Measurements from ENCODE around the gene SNRNP48.

The SNRNP48 gene

GRCh38 chr6:7617801-7618764, 28.1 kb downstream of the SNRNP48 start:
- Histone ChIP-seq H3K9ac (no peak overlapping the region), H3K79me2 (ENCODE audit: insufficient read depth, low read depth) (no peaks in the 10 kb centered on the region), H3K4me1 (ENCODE audit: low read depth, poor library complexity, severe bottlenecking) (no peaks in the 10 kb centered on the region), H4K20me1 (ENCODE audit: insufficient read depth) (no peaks in the 10 kb centered on the region), H3K4me2 (no peak overlapping the region), H3K36me3 (ENCODE audit: insufficient read depth) (no peaks in the 10 kb centered on the region), H2AFZ (ENCODE audit: low read depth) (no peak overlapping the region), H3K4me3 (IDR thresholded peaks at IDR 0.05; ENCODE audit: insufficient read depth, low read depth, low read length) (no peak overlapping the region), H3K27me3 (ENCODE audit: insufficient read depth, low read depth) (no peaks in the 10 kb centered on the region), H3K27ac (no peak overlapping the region)
- TF ChIP-seq CTCF (conservative IDR thresholded peaks at IDR 0.05; ENCODE audit: low read depth, low read length) = no peak

GRCh38 chr6:7621761-7622160, 31.8 kb downstream of the SNRNP48 start:
- no peak overlapping the region for H3K4me3 ChIP-seq (IDR thresholded peaks at IDR 0.05; ENCODE audit: insufficient read depth, low read depth, low read length)
- no peak overlapping the region for H3K9ac ChIP-seq
- H3K4me1 ChIP-seq (ENCODE audit: low read depth, poor library complexity, severe bottlenecking) = no peaks in the 10 kb centered on the region
- H3K27me3 ChIP-seq (ENCODE audit: insufficient read depth, low read depth) = no peaks in the 10 kb centered on the region
- H2AFZ ChIP-seq (ENCODE audit: low read depth) = no peak overlapping the region
- no peaks in the 10 kb centered on the region for H3K79me2 ChIP-seq (ENCODE audit: insufficient read depth, low read depth)
- H3K27ac ChIP-seq = no peak overlapping the region
- TF ChIP-seq CTCF (conservative IDR thresholded peaks at IDR 0.05; ENCODE audit: low read depth, low read length) = no peak
- no peaks in the 10 kb centered on the region for H4K20me1 ChIP-seq (ENCODE audit: insufficient read depth)
- no peak overlapping the region for H3K4me2 ChIP-seq
- no peaks in the 10 kb centered on the region for H3K36me3 ChIP-seq (ENCODE audit: insufficient read depth)

GRCh38 chr6:7624796-7625710, 35.1 kb downstream of the SNRNP48 start:
- Histone ChIP-seq H3K79me2 (ENCODE audit: insufficient read depth, low read depth) (no peaks in the 10 kb centered on the region), H2AFZ (ENCODE audit: low read depth) (no peak overlapping the region), H3K4me2 (no peak overlapping the region), H3K27ac (no peak overlapping the region), H3K4me3 (IDR thresholded peaks at IDR 0.05; ENCODE audit: insufficient read depth, low read depth, low read length) (no peak overlapping the region), H4K20me1 (ENCODE audit: insufficient read depth) (no peaks in the 10 kb centered on the region), H3K36me3 (ENCODE audit: insufficient read depth) (no peaks in the 10 kb centered on the region), H3K9ac (no peak overlapping the region), H3K4me1 (ENCODE audit: low read depth, poor library complexity, severe bottlenecking) (no peaks in the 10 kb centered on the region), H3K27me3 (ENCODE audit: insufficient read depth, low read depth) (no peaks in the 10 kb centered on the region)
- TF ChIP-seq CTCF (conservative IDR thresholded peaks at IDR 0.05; ENCODE audit: low read depth, low read length) = no peak

- H3K36me3 ChIP-seq (ENCODE audit: insufficient read depth) = no peaks in the 10 kb centered on the region
- H3K9ac ChIP-seq = no peak overlapping the region
- no peak overlapping the region for H3K27ac ChIP-seq
- H3K4me3 ChIP-seq (IDR thresholded peaks at IDR 0.05; ENCODE audit: insufficient read depth, low read depth, low read length) = no peak overlapping the region
- no peak overlapping the region for H2AFZ ChIP-seq (ENCODE audit: low read depth)
- H3K4me1 ChIP-seq (ENCODE audit: low read depth, poor library complexity, severe bottlenecking) = no peaks in the 10 kb centered on the region
- H4K20me1 ChIP-seq (ENCODE audit: insufficient read depth) = no peaks in the 10 kb centered on the region
- H3K27me3 ChIP-seq (ENCODE audit: insufficient read depth, low read depth) = no peaks in the 10 kb centered on the region
- no peak overlapping the region for H3K4me2 ChIP-seq
- no peaks in the 10 kb centered on the region for H3K79me2 ChIP-seq (ENCODE audit: insufficient read depth, low read depth)
- TF ChIP-seq CTCF (conservative IDR thresholded peaks at IDR 0.05; ENCODE audit: low read depth, low read length) = no peak
Measured at GRCh38 chr6:7628479-7628878, 38.5 kb downstream of the SNRNP48 start.

Data from KMS-11 (cell line).